GM12873 (cell line): ENCODE results near the gene RAD17.

Experiments used
- TF ChIP-seq, protein P1 (sequence below): IDR thresholded peaks from 2 replicates; pipeline ENCODE4 v1.5.1; 2012; ENCODE audit warnings: low read depth, mild to moderate bottlenecking, moderate library complexity, low read length, control low read depth; ENCODE audit not compliant: insufficient read depth; ENCODE audit errors: missing control alignments

Gene RAD17

GRCh38 chr5:69341520-69342161 lies 28.0 kb upstream of the RAD17 start:
- TF ChIP-seq, protein P1, sequence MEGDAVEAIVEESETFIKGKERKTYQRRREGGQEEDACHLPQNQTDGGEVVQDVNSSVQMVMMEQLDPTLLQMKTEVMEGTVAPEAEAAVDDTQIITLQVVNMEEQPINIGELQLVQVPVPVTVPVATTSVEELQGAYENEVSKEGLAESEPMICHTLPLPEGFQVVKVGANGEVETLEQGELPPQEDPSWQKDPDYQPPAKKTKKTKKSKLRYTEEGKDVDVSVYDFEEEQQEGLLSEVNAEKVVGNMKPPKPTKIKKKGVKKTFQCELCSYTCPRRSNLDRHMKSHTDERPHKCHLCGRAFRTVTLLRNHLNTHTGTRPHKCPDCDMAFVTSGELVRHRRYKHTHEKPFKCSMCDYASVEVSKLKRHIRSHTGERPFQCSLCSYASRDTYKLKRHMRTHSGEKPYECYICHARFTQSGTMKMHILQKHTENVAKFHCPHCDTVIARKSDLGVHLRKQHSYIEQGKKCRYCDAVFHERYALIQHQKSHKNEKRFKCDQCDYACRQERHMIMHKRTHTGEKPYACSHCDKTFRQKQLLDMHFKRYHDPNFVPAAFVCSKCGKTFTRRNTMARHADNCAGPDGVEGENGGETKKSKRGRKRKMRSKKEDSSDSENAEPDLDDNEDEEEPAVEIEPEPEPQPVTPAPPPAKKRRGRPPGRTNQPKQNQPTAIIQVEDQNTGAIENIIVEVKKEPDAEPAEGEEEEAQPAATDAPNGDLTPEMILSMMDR: no peak

DNA sequence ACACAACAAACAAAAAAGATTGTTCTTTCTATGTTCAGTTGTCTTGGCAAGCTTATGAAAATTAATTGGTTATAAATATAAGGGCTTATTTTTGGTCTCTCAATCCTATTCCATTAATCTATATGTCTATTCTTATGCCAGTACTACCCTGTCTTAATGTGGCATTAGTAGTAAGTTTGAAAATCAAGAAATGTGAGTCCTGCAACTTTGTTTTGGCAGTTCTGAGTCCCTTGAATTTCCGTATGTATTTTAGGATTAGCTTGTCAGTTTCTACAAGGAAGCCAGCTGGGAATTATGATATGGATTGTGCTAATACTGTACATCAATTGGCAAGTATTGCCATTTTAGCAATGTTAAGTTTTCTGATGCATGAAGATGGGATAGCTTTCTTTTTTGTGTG lies 26.5 kb upstream of the RAD17 start:
- TF ChIP-seq, protein P1: no peak

- TF ChIP-seq, protein P1: no peak
Observed at GRCh38 chr5:69350664-69351063, 19.0 kb upstream of the RAD17 start.

DNA sequence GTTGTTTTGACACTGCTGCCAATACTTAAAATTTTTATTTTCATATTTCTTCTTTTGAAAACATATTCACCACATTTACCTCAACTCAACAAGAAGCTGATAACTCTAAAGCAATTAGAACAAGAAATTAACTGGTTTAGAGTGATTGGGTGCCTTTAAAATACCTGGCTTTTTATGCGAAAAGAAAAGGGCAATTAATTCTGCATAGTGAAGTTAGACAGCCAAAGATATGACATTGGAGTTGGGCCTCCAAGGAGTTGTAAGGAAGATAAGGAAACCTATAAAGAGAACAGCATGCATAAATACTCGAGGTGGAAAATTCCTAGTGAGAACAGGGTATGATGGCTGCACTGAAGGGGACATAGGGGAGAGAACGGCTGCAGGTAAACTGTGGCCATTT lies 9.9 kb upstream of the RAD17 start:
- TF ChIP-seq, protein P1: no peak

- TF ChIP-seq, protein P1: no peak
Observed at GRCh38 chr5:69360442-69360841, 9.2 kb upstream of the RAD17 start.

DNA sequence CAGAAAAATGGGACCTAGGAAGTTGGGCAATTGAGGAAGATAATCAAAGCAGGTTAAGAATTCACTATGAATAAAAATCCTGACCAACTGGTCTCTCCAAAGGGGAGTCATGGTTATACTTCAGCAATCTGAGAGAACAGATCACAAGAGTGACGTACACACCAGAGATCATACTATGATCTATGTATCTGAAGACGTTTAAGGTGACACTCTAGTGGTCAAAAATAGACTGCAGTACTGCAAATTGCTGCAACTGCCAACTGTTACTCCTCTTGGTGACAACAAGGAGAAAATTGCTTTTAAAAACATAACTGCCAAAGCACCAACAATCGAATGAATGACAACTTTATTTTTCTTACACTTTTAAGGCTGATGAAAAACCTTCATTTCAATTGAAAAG lies 5.2 kb upstream of the RAD17 start:
- TF ChIP-seq, protein P1: peak; percentile 62

DNA sequence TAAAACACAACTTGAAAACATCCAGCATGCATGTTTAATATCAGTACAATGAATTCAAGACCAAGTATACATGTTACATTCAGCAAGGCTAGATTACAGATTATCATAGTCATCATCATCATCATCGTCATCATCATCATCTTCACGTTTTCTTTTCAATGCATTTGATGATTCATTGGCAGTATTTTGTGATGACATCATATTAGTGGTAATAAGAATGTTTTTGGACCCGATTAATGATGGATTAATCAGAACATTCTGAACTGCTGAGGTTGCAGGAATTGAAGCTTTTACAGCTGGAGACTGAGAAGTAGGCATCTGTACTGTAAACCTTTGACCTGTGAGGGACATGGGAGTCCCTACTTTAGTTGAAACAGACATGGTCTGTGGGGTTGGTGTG lies 4.8 kb upstream of the RAD17 start:
- TF ChIP-seq, protein P1: no peak

- TF ChIP-seq, protein P1: no peak
Observed at GRCh38 chr5:69367697-69368279, 1.8 kb upstream of the RAD17 start.
